Astrocyte of the hippocampus (primary cell): ENCODE data around the gene STK38.
"Not testable (repeated sequence)": the region's sequence is repeated elsewhere in the genome, so short reads cannot be mapped to it uniquely, and the experiment has no call there.

ENCODE experiments used
- DNase-seq: peaks from one replicate; pipeline ENCODE4 v3.0.0; 2011; ENCODE audit warnings: low read depth, low spot score

STK38 gene

DNA sequence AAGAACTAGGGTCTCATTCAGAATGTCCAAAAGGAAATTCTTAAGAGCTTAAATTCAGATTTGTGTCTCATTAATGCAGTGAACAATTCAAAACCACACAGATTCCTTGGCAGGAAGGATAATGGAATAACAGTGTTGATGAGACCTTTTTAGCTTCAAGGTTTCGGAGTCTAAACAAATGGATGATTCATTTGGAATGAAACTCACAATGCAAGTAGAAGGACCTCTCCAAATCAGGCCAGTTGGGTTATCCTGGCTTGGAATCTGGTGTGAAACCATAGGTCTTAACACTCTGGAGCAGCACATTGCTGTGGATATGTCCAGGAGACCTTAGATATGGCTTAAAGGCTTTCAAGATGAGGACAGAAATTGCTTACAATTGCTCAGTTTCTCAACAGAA lies 59.6 kb downstream of the STK38 start:
- peak; percentile 65 for DNase-seq

DNA sequence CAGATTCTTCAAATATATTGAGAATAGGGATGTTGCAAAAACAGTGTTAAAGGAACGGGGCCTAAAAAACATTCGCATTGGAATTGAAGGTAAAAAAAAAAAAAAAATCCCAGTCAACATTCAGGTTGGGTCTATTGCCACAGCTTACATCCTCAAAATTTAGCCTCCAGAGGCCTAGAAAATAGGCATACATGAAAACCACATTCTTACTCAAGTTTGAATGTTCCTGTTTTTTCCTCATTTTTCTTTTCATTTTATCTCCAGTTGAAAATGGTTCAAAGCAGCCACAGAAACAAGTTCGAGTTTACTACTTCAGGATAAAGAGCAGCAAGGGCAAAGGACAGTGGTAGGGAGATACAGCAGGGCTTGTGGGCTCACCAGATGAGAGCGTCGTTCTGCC lies 62.5 kb downstream of the STK38 start:
- DNase-seq: no peak

DNA sequence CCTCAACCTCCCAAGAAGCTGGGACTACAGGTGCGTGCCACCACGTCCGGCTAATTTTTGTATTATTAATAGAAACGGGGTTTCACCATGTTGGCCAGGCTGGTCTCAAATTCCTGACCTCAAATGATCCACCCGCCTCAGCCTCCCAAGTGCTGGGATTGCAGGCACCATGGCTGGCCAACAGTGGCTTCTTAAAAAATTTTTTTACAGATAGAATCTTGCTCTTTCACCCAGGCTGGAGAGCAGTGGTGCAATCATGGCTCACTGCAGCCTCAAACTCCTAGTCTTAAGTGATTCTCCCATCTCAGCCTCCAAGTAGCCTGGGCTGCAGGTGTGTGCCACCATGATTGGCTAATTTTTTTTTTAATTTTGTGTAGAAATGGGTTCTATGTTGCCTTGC lies 64.0 kb downstream of the STK38 start:
- not testable (repeated sequence) for DNase-seq

DNA sequence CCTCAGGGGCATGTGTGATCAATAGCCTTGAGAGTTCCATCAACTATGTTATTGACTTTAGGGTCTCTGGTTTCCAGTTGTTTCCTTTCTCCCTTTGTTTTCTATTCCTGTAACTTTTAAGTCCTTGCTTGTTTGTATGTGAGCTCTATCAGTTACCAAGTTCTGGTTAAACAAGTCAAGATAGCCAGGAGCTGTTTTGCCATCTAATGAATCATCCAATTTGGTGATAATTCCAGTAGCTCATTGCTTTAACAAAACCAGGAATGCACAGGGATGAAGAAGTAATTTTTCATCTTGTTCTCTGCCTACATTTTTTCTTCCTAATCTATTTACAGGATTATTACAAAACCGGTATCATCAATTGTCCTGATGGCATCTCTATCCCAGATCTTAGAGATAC lies 68.0 kb downstream of the STK38 start:
- DNase-seq: no peak

DNA sequence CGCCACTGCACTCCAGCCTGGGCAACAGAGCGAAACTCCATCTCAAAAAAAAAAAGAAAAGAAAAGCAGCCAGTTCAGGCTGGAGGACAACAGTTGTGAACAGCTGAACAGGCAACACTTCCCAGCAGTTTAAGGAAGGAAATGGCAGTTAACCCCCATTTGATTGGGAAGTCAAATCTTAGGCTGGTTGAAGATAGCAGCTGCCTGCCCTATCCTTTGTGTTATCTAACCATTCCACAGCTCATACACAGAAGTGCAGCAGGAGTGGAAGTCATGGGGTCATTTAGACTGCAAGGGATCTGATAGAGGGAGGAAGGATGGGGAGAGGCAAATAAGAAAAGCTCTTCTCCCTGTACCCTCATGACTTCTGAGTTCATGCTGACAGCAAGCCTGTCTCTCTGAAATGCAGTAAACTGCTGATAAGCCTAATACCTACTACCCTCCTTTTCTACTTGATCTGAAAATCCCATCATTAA lies 69.2 kb downstream of the STK38 start:
- DNase-seq: no peak

DNA sequence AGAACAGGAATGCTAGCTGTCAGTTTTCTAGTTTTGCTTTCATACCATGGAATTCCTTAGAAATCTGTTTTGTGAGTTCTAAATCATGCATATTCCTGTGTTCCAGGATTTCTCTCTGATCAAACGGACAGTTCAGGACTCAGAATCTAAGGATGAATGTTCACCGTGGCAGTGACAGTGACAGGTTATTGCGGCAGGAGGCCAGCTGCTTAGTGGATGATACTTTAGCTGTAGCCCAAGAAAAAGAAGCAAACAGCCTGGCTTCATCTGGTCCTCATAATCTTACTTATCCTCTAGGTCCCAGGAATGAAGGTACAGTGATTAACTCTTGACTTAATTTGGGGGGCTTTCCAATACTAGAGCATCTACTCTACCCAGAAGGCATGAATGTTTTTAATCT lies 77.3 kb downstream of the STK38 start:
- no peak for DNase-seq

DNA sequence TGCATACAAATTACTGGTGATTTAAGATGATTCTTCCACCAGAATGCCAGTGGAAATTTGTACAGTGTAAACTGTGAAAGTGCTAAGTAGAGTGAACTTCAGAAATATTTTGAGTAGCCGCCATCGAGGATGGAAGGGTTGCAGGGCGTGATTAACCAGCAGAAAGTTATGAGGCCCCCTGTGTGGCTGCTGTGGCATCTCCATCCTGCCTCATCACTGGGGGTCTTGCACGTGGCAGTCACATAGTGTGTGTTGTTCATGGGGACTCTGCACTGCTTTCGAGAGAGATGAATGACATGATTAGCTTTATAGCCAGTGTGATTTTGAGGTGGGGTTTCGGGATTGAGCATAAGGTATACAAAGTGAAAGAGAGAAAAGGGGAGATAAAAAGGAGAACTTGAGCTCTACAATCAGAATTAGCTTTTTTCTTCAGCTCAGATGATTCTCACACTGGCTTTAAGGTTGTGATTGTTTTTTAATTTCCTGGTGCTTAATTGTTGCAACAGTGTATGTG lies 78.1 kb downstream of the STK38 start:
- DNase-seq: no peak

DNA sequence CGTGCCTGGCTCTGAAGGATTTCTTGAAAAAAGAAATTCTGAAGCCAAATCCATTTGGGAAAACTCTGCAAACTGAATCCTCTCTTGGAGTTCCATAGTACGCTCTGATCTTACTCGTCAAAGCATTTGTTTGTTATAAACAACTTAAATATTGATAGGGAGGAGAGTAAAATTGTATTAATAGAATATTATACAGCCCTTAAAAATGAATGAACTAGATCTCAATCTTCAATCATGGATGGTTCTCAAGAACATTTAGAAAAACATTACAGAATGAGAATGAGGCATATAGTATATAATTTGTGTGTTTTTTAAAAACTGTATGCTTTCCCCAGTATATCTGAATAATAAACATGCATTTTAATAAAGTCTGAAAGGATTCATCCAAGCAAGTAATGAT lies 79.7 kb downstream of the STK38 start:
- no peak for DNase-seq

DNA sequence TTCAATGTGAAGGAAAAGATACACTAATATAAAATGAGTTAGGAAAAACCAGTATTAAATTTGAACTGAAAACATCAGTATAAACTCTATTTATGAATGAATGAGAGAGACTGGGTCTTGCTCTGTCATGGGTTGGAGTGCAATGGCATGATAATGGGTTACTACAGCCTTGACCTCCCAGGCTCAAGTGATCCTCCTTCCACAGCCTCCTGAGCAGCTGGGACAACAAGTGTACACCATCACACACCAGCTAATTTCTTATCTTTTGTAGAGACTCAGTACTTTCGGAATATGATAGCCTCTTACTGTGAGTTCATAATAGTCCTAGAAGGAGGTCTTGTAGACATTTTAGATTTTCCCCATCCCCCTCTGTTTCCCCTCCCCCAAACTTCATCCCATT lies 83.0 kb downstream of the STK38 start:
- DNase-seq: no peak

DNA sequence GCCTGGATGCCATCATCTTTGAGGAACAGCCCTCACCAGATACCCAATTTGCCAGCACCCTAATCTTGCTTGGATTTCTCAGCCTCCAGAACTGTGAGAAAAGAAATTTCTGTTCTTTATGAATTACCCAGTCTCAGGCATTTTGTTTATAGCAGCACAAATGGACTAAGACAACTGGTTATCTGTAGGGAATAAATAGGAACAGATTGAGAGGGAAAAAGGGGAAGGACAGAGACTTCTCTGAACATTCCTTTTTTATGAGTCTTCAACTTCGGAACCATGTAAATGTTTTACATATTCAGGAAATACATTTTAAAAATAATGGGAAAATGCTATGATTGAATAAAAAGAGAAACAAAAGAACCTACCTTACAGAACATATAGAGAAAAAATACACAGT lies 83.6 kb downstream of the STK38 start:
- DNase-seq: no peak

DNA sequence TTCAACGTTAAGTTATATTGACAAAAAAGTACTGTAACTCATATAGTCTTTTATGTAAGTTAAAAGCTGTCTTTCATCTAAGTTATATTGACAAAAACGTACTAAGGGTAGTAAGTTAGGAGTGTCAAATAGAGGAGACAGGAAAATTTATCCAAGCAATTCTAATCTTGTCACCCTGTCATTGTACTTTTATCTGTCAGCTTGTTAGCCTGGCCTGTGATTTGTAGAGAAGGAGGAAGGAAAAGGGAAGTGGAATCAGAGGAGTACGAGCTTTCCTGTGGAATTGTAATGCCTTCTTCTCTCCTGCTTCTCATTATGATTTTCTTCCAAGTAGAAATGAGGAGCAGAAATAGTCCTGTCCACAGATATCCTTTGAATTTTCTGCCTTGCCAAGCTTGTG lies 85.6 kb downstream of the STK38 start:
- no peak for DNase-seq

DNA sequence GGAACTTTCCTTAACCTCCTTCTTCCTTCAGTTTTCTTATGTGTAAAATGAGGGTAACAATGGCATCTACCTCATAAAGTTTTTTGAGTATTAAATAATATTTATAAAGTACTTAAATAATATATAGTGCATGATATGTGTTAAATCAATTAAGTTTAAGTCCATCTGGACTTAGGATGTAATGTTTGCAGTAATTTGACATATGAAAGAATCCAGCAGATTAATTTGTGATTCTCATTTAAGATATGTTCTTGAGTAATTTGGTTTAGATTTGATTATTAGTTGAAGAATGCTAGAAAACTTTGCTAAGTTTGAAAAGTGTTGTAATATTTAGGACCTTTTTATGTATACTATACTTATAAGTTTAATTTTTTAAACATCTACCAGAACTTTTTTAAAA lies 86.4 kb downstream of the STK38 start:
- DNase-seq: no peak

DNA sequence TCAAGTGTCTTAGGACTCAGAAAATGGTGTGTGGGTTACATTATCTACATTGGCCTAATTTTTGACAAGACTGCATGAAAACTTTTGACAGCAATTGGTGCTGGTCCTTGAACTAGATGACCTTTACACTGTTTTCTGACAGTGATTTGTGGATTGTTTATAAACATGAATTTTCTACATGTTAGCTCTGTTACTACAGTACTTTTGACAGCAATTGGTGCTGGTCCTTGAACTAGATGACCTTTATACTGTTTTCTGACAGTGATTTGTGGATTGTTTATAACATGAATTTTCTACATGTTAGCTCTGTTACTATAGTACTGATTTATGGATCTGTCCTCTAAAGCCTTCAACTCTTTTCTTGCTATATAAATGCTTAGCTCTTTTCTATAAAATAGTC lies 87.8 kb downstream of the STK38 start:
- no peak for DNase-seq

DNA sequence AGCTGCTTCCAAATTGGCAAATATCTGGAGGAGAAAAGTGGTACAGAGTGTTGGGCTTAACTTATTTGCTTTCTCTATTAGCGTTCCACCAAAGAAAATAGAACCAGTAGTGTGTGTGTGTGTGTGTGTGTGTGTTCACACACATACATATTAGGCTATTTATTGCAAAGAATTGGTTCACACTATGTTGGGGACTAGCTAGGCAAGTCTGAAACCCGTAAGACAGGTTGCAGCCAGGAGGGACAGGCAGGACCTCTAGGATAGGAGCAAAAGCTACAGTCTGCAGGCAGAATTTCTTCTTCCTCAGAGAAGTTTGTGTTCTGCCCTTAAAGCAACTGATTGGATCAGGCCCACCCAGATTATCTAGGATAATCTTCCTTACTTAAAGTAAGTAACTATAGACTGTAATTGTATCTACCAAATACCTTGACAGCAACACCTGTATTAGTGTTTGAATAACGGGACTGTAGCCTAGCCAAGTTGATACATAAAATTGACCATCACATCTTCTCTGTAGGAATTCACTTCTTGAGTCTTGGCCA lies 91.7 kb downstream of the STK38 start:
- DNase-seq: no peak

DNA sequence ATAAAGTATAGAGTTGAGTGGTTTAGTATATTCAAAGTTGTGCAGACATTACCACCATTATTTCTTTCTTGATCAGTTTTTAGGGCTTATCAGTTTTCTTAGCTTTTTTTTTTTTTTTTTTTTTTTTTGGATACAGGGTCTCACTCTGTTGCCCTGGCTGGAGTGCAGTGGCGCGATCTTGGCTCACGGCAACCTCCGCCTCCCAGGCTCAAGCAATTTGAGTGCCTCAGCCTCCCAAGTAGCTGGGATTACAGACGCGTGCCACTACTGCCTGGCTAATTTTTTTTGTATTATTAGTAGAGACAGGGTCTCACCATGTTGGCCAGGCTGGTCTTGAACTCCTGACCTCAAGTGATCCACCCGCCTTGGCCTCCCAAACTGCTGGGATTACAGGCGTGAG lies 94.4 kb downstream of the STK38 start:
- DNase-seq: not testable (repeated sequence)

DNA sequence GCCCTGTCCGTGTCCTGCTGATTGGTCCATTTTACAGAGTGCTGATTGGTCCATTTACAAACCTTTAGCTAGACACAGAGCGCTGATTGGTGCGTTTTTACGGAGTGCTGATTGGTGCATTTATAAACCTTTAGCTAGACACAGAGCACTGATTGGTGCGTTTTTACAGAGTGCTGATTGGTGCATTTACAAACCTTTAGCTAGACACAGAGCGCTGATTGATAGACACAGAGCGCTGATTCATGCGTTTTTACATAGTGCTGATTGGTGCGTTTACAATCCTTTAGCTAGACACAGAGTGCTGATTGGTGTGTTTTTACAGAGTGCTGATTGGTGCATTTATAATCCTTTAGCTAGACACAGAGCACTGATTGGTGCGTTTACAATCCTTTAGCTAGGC lies 98.1 kb downstream of the STK38 start:
- not testable (repeated sequence) for DNase-seq

DNA sequence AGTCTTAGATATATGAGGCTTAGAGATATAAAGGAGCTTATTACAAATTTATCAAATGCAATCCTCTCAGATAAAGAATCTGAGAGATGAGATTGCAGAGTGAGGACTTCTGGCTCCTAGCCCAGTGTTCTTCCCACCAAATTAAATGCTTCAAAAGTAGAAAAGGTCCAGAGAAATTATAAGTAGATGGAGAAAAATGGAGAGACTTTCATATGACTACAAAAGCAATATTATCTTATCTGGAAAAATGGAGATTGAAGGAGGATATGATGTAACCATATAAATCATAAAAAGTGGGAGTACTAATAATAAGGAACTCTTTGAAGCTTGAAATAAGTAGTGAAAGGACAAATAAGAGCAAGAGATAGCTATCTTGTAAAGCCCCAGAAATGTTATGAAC lies 101.7 kb downstream of the STK38 start:
- DNase-seq: no peak

DNA sequence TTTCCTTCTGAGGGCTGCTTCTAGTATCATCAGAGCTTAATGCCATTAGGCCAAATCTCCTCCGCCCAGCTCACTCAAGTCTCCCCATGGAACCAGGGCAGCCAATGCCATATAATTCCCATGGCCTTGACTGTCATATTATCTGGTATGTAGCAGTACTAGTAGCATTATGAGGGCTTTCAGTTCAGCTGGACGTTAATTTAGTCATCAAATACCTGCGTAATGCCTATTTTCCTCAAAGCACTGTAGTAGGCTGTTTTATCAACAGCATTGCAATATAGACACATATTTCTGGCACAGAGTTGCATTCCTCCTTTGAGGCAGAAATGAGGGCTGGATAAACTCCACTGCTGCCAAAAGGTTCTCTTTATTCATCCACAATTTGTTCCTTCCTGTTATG lies 102.8 kb downstream of the STK38 start:
- DNase-seq: peak; percentile 67
